ENCODE data around the gene CREBBP. TPM values are rescaled to one million over a fixed set of nuclear protein-coding genes. Genes with fewer than 3 reads are reported as not detected.

The CREBBP gene
- total RNA-seq, 6 donors from 2014 or later: 54.1 to 175 (median 99.2) TPM

- peaks cover 11 to 14% (median 12%) of the 10 kb centered on the region in 4 donors for H3K36me3 ChIP-seq
- no peaks in the 10 kb centered on the region for H3K27me3 ChIP-seq
- peaks cover 21 to 41% (median 30%) of the 10 kb centered on the region in 4 donors for H3K4me1 ChIP-seq
- H3K4me3 ChIP-seq: no peak overlapping the region
- no peak for ATAC-seq (ENCODE audit: low FRiP score in 2 of 2)
- H3K27ac ChIP-seq: peak overlapping the region in 1 of 4 donors; percentile 8
- H3K9me3 ChIP-seq: no peaks in the 10 kb centered on the region
- TF ChIP-seq EP300 (IDR thresholded peaks at IDR 0.05) (no peak), POLR2AphosphoS5 (IDR thresholded peaks at IDR 0.05) (no peak), POLR2A (IDR thresholded peaks at IDR 0.05) (no peak), CTCF (IDR thresholded peaks at IDR 0.05) (no peak)
- 63 to 67% methylated on average over 6 of the region's 6 CpGs for WGBS, 2 donors
- DNase-seq: no peak
Observed at GRCh38 chr16:3846595-3847091, 33.9 kb downstream of the CREBBP start.

- ATAC-seq (ENCODE audit: low FRiP score in 2 of 2) (no peak), DNase-seq (no peak)
- Histone ChIP-seq H3K9me3 (no peaks in the 10 kb centered on the region), H3K4me3 (no peak overlapping the region), H3K4me1 (peaks cover 24 to 47% (median 33%) of the 10 kb centered on the region in 4 donors), H3K27me3 (no peaks in the 10 kb centered on the region), H3K36me3 (peaks cover 11 to 14% (median 12%) of the 10 kb centered on the region in 4 donors), H3K27ac (peak overlapping the region in 1 of 4 donors; percentile 8)
- no peak for TF ChIP-seq EP300 (IDR thresholded peaks at IDR 0.05)
- TF ChIP-seq POLR2A (IDR thresholded peaks at IDR 0.05): no peak
- TF ChIP-seq CTCF (IDR thresholded peaks at IDR 0.05): no peak
- no peak for TF ChIP-seq POLR2AphosphoS5 (IDR thresholded peaks at IDR 0.05)
Observed at GRCh38 chr16:3846087-3846486, 34.4 kb downstream of the CREBBP start.

GRCh38 chr16:3842994-3843393 lies 37.5 kb downstream of the CREBBP start:
- DNase-seq (peak in 1 of 2 donors; percentile 45), ATAC-seq (ENCODE audit: low FRiP score in 2 of 2) (no peak)
- no peak overlapping the region for H3K27ac ChIP-seq
- 45 to 60% methylated on average over 3 of the region's 3 CpGs for WGBS, 2 donors
- no peak for TF ChIP-seq POLR2AphosphoS5 (IDR thresholded peaks at IDR 0.05)
- no peak for TF ChIP-seq POLR2A (IDR thresholded peaks at IDR 0.05)
- no peaks in the 10 kb centered on the region for H3K36me3 ChIP-seq
- H3K27me3 ChIP-seq: no peaks in the 10 kb centered on the region
- H3K9me3 ChIP-seq: no peaks in the 10 kb centered on the region
- no peak overlapping the region for H3K4me3 ChIP-seq
- peaks cover 22 to 53% (median 33%) of the 10 kb centered on the region in 4 donors for H3K4me1 ChIP-seq

- no peak for DNase-seq
- H3K9me3 ChIP-seq: no peaks in the 10 kb centered on the region
- no peak overlapping the region for H3K27ac ChIP-seq
- no peak for TF ChIP-seq POLR2A (IDR thresholded peaks at IDR 0.05)
- no peak for TF ChIP-seq EP300 (IDR thresholded peaks at IDR 0.05)
- TF ChIP-seq CTCF (IDR thresholded peaks at IDR 0.05): no peak
- H3K27me3 ChIP-seq: no peaks in the 10 kb centered on the region
- 55 to 57% methylated on average over 10 of the region's 10 CpGs for WGBS, 2 donors
- peaks cover 0 to 3% (median 0%) of the 10 kb centered on the region in 4 donors for H3K36me3 ChIP-seq
- no peak overlapping the region for H3K4me3 ChIP-seq
- peaks cover 22 to 58% (median 34%) of the 10 kb centered on the region in 4 donors for H3K4me1 ChIP-seq
- ATAC-seq (ENCODE audit: low FRiP score in 2 of 2): no peak
Observed at GRCh38 chr16:3841729-3842508, 38.6 kb downstream of the CREBBP start.

- no peaks in the 10 kb centered on the region for H3K27me3 ChIP-seq
- H3K4me3 ChIP-seq: no peak overlapping the region
- TF ChIP-seq POLR2A (IDR thresholded peaks at IDR 0.05) (no peak), EP300 (IDR thresholded peaks at IDR 0.05) (no peak), POLR2AphosphoS5 (IDR thresholded peaks at IDR 0.05) (no peak), CTCF (IDR thresholded peaks at IDR 0.05) (no peak)
- H3K27ac ChIP-seq: no peak overlapping the region
- H3K4me1 ChIP-seq: peaks cover 22 to 53% (median 30%) of the 10 kb centered on the region in 4 donors
- ATAC-seq (ENCODE audit: low FRiP score in 2 of 2) (no peak), DNase-seq (no peak)
- no peaks in the 10 kb centered on the region for H3K9me3 ChIP-seq
- 95 to 97% methylated on average over 4 of the region's 4 CpGs for WGBS, 2 donors
- H3K36me3 ChIP-seq: peaks cover 0 to 5% (median 0%) of the 10 kb centered on the region in 4 donors
Observed at GRCh38 chr16:3839402-3840184, 40.9 kb downstream of the CREBBP start.

Measured in upper lobe of left lung (tissue), 6 donors.